NCI-H2171 (cell line): ENCODE measurements around the gene LRATD1.

ENCODE experiments used
- DNase-seq: peaks from one replicate; lab custom pipeline; 2025; lab: John Stamatoyannopoulos, UW

LRATD1 gene

DNA sequence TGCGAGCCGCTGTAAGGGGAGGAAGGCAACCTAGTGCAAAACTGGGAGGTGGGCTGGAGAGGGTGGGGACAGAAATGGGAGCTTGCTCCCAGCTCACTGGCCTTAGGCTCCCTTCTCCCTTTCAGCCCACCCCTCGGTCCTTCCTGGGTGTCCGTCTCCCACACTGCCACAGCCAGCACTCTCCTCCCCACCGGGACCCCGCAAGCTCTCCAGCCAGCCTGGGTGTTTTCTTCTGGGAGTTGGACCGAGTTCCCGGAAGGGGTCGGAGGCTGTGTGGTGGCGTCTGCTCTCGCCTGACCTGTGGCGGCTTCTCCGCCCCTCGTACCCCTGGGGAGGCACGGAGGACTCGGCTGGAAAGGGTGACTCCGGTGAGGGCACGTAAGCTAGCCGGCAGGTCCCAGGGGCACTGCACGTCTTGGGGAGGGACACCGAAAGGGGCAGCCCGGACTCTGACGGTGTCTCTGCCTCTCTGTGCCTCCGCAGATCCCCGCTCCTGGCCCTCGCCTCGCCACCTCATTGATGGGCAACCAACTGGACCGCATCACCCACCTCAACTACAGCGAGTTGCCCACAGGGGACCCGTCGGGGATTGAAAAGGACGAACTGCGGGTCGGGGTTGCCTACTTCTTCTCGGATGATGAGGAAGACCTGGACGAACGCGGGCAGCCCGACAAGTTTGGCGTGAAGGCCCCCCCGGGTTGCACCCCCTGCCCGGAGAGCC, 1.1 kb downstream of the LRATD1 start:
- DNase-seq = no peak

DNA sequence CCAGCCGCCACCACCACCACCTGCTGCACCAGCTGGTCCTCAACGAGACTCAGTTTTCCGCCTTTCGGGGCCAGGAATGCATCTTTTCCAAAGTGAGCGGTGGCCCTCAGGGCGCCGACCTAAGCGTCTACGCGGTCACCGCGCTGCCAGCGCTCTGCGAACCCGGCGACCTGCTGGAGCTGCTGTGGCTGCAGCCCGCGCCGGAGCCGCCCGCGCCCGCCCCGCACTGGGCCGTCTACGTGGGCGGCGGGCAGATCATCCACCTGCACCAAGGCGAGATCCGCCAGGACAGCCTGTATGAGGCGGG, 1.6 kb downstream of the LRATD1 start:
- no peak for DNase-seq

DNA sequence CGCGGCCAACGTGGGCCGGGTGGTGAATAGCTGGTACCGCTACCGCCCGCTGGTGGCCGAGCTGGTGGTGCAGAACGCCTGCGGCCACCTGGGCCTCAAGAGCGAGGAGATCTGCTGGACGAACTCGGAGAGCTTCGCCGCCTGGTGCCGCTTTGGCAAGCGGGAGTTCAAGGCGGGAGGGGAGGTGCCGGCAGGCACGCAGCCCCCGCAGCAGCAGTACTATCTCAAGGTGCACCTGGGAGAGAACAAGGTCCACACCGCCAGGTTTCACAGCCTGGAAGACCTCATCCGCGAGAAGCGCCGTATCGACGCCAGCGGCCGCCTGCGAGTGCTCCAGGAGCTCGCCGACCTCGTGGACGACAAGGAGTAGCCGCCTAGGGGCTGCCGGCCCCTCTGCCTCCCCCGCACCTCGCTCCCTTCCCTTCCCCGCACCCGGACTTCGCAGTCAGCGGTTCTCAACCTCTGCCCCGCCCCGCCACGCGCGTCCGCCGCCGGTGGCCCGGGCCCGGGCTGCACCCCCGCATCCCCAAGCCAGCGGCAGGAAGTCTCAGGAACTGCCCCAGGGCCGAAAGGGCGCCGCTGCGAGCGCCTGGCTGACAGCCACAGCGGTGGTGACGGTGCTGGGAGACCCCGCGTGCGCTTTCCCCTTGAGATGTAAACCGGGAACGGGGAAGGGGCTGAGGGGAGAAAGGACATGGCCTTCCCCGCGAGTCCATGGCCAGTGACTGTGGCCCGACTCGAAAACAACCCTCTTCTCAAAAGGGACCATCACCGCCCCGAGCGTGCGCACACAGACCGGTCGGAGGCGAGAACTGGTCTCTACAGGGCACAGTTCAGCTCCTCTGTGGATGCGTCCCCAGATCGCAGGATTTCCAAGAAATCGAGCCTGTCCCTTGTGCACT, 2.2 kb downstream of the LRATD1 start:
- peak; percentile 53 for DNase-seq

DNA sequence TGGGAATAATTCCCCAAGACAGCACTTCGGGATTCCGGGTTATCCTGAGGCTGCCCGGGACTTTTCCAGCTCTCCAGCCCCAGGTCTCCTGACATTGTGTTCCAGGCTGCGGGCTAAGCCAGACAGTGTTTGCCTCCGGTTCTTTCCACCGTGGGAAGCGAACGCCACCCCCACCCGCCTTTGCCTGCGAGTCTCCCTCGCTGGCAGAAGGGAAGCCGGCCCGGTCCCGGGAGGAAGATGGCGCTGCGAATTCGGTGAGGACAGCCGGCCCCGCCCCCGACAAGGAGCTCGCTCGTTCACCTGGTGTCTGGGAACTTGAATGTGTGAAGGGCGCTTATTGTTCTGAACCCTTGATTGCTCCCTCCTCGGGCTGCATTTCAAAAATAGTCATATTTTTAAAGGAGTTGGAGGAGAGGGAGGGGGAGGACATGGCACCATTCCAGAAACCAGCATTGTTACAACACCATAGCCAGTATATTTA, 2.9 kb downstream of the LRATD1 start:
- peak; percentile 74 for DNase-seq

DNA sequence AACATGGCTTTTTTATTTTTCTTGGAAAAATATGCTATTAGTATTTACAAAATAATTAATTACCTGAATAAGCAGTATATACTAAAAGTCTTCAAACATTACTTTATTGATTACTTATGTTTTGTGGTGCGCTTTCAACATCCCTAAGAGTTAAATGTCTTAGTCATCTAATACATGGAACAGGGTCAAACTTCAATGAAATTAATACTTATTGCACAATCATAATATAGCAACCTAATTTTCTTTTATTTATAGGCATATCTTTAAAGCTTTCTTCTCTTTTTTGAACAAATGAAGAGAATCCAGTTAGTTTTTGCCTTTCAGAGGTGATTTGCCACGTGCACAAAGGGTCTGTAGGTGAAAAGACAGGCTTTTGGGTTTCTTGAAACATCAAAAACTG, 6.0 kb downstream of the LRATD1 start:
- no peak for DNase-seq

DNA sequence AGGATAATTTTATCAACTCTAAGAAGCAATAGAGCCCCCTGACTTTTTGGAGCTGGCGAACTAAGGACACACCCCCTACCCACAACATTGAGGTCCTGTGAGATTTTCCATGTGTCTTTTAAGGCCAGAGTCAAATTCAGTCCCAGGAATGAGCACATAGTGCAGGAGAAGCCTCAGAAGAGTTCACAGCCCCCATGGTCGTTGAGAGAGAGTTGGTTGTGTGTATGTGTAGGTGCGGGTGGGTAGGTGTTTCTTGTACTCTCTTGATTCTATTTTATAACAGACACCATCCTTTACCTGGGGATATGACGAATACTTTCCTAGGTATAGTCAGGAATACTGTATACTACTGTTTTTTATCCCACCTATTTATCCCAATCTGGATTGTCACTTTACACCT, 8.6 kb downstream of the LRATD1 start:
- no peak for DNase-seq

DNA sequence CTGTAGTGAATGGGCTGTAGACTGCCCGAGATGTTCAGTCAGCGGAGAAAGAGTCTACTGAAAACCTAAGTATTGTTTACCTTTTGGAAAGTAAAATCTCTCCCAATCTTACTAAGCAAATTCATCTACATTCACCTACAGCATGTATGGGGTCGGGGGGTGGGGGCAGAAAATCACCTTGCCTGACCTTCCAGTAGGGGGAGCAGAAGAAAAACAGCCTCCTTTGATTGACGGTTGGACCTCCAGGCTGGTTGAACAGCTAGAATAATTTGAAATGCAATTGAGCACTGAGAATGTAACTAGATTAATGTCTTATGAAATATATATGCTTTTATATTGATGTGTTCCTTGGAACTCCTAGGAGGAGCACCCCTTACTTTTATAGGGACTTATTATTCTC, 10.0 kb downstream of the LRATD1 start:
- DNase-seq = no peak

DNA sequence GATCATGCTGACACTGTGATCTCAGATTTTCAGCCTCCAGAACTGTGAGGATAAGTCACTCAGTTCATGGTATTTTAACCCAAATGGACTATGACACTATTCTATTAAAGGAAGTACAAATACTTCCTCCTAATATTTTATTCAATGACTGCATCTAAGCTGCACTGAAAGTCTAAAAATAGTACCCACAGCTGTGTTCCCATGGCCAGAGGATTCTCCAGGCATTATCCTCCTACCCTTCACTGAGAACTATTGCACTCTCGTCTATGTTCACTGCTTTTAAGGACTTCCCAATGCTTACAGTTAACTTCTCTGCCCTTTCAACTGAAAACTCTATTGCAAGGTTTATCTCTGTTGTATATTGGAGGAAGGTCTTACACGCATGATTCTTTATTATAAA, 15.2 kb downstream of the LRATD1 start:
- DNase-seq = no peak

DNA sequence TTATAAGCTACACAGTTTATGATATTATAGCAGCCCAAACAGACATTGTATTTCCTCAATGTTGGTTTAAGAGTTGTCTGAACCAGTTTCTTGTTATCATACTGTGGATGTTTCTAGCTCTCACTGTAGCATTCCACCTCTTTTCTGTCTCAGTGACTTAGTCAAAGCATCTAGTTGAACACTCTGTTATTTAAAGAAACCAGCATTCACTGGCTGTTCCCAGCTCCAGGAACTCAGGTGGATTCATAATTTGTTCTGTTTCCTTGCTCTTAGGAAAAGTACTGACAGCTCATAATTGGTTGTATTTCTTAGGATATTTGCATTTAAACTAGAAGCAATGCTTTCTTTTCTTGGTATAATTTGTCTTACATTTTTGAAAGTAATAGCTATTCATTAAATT, 17.5 kb downstream of the LRATD1 start:
- DNase-seq = no peak

DNA sequence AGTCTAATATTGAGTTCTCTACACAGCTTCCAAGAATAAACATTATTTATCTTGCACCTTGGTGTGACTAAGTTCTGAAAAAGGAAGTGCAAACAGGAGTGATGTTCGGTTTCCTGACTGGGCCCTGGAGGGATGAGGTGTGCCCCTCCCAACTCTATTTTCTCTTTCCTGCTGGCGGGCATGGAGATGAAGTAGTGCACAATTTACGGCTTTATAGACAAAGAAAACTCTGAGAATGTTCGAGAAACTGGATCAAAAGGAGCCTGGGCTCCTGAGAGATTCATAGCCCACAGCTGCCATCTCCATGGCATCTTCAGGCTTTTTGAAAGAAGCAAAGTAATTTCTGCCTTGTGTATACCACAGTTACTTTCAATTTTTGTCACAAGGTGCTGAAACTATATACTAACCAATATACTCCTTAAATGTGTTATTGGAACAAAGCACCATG, 22.3 kb downstream of the LRATD1 start:
- DNase-seq = no peak

DNA sequence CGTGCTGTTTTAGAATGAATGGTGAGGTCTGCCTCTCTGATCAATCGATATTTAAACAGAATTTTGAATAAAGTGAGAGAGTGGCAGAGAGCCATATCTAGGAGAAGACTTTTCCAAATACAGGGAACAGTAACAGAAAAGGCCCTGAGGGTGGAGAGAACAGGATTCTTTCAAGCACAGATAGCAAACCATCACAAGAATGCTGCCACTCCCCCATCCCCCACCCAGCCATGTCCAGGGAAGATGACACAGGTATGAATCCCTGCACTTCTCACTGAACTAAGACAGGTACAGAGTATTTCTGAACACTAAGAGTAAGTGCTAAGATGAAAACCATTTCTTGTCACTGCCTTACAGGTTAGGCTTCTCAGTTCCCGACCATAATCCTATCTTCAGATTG, 23.6 kb downstream of the LRATD1 start:
- no peak for DNase-seq

DNA sequence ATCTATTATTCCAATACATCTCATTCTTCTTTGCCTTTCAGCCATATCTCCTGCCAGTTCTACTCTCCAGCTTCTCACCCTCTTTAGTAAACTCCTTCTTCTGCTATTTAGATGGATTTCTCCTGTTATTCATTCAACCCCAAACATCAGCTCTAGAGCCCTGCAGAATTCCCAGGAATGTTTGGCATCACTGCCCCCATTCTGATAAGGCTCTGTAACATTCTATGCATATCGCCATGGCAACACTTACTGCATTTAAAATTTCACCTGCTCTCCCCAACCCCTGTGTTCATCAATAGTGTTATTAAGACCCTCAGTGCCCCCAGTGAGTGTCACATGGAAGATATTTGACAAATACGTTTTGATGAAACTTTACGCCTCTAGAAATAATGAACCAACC, 28.6 kb downstream of the LRATD1 start:
- DNase-seq = no peak

DNA sequence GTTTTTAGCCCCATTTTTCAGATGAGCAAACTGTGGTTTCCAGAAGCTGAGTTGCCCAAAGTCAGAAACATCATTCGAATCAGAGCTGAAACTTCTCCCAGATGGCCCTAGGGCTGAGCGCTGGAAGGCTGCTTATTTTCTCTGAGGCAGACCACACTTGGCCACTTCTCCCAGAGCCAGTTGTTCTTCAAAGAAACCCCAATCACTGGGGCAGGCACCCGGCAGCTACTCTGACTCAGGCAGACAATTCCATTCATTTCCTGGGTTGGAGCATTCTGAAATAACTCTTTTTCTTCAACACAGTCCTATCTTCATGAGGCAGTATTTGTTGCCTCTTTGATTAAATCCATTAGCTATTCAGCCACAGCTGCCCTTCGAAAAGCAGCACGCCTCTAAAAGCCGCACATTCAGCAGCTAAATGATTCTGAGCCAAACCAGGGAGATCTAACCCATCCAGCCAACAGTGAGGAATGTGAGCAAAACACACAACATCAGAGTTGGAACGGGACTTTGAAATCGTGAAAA, 40.9 kb downstream of the LRATD1 start:
- DNase-seq = no peak

DNA sequence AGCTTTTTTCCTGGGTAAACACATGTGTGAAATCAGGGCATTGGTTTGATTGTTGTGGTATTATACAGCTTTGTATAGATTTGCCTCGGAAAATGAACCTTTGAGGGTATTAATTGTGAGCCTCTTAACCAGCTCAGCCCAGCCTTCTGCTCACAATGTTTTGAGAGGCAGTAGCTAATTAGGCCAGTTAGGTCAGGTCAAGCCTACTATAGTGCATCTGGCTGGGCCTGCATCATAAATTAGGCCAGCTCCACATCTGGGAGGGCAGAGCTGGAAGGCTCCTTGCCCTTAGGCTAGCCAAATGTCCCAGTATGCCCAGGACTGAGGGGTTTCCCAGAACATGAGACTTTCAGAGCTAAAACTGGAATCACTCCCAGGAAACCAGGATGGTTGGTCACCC, 43.0 kb downstream of the LRATD1 start:
- DNase-seq = no peak

DNA sequence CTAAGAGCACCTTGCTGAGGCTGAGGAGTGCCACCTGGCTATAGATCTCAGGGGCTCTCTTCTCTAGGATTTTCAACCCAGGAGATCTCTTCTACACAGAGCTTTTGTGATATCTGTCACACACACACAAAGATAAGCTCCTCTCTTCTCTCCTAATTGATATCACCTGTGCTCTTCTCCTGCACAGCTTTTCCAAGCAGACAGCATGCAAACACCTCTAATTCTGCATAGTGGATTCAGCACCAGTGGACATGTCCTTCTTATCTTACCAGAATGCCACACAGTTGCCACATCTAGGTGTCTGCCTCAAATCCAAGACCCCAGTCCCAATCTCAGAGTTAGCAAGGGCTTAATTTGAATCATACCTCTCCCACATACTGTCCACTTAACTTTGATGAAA, 43.9 kb downstream of the LRATD1 start:
- no peak for DNase-seq

DNA sequence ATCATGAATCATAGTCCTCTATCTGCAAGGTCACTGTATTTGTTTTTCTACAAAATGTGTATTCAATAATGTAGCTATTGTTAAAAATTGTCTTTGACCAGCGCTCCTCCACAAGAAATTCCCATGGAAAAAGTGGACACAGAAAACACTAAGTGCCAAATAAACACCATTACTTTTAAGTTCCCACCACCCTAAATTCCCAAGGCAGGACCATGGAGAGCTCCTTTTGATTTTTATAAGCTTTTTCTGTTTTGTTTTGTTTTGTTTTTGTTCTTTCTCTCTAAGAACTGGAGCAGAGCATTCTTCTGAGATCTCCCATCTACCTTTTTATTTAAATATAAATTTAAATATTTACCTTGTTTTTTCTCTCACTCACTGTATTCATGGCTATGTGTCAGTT, 44.5 kb downstream of the LRATD1 start:
- no peak for DNase-seq

DNA sequence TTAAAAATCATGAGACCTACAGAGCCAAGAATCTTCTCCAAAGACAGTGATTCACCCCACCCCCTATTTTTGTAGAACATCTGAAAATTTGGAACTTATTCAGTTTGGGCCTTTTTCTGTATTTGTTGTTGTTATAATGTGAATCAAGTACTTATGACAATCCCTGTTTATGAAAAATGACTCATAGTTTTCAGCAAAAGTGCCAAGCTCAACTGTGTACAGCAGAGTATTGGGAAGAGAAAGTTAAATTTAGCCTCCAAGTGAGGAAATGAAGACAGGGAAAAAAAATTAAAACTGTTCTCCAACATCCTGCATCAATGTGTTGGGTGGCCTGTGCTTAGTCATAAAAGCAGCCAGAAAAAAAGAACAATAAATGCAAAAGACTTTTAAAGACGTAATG, 46.2 kb downstream of the LRATD1 start:
- no peak for DNase-seq

DNA sequence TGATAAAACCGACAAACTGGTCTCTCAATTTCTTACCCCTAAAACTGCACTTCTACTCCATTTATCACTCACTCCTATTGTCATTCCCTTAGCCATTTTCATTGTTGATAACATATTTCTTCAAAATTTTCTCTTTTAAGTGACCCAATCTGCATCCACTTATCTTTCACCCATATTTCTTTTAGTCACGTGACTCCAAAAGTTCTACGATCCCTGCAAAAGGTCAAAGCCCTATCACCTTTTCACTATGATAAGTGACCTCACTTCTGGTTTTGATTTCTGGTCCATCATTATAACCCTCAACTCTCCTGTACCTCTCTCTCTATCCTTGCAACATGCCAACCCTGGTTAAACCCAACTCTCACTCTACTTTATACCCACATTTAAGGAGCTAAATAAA, 49.1 kb downstream of the LRATD1 start:
- no peak for DNase-seq
